Chondrocyte (in vitro differentiated cells): ENCODE measurements around the gene SMPD3. TPM values are rescaled to one million over a fixed set of nuclear protein-coding genes. Genes with fewer than 3 reads are reported as not detected.

Experiments used
- DNase-seq: peaks from one replicate; pipeline ENCODE4 v3.0.0; 2021; ENCODE audit warnings: mixed read lengths, low spot score
- H3K27ac Mint-ChIP-seq: one replicate; pipeline ENCODE4 v1.8.0; 2021; ENCODE audit warnings: mild to moderate bottlenecking, moderate library complexity, mixed read lengths; ENCODE audit not compliant: unreplicated experiment
- H3K27me3 Mint-ChIP-seq: 2 replicates; pipeline ENCODE4 v1.8.0; 2021; ENCODE audit warnings: low read depth, mixed read lengths
- H3K36me3 Mint-ChIP-seq: 2 replicates; pipeline ENCODE4 v1.8.0; 2021; ENCODE audit warnings: low read depth, mixed read lengths
- H3K4me1 Mint-ChIP-seq: 2 replicates; pipeline ENCODE4 v1.8.0; 2021; ENCODE audit warnings: low read depth, mild to moderate bottlenecking, mixed read lengths
- H3K4me3 Mint-ChIP-seq: one replicate; pipeline ENCODE4 v1.8.0; 2021; ENCODE audit warnings: mild to moderate bottlenecking, moderate library complexity, mixed read lengths; ENCODE audit not compliant: unreplicated experiment
- H3K9me3 Mint-ChIP-seq: 2 replicates; pipeline ENCODE4 v1.8.0; 2021; ENCODE audit warnings: low read depth, mixed read lengths
- CTCF ChIP-seq: fragments of 200-600 bp; sonication (generic); IDR thresholded peaks from 2 replicates; pipeline ENCODE4 v1.5.0; 2021; ENCODE audit warnings: antibody characterized with exemption, mild to moderate bottlenecking, moderate library complexity
- total RNA-seq: library from RNA; stranded (reverse); gene quantifications from 3 replicates; pipeline ENCODE4 v1.2.1, GENCODE V29; 2021

Gene SMPD3
- total RNA-seq, 1 donor from 2014 or later: not detected

- no peak for TF ChIP-seq CTCF
- Mint-ChIP-seq H3K9me3 (no peaks in the 10 kb centered on the region), H3K36me3 (peaks cover 41% of the 10 kb centered on the region), H3K4me1 (peaks cover 6% of the 10 kb centered on the region), H3K4me3 (no peak overlapping the region), H3K27ac (no peak overlapping the region), H3K27me3 (no peaks in the 10 kb centered on the region)
- DNase-seq: no peak
These were observed 109.8 kb downstream of the SMPD3 start for GRCh38 chr16:68338326-68339119.

GRCh38 chr16:68335175-68335574, 113.1 kb downstream of the SMPD3 start:
- TF ChIP-seq CTCF: no peak
- DNase-seq: no peak
- H3K4me3 Mint-ChIP-seq: no peak overlapping the region
- no peaks in the 10 kb centered on the region for H3K27me3 Mint-ChIP-seq
- no peak overlapping the region for H3K27ac Mint-ChIP-seq
- peaks cover 18% of the 10 kb centered on the region for H3K4me1 Mint-ChIP-seq
- no peaks in the 10 kb centered on the region for H3K9me3 Mint-ChIP-seq
- peaks cover 28% of the 10 kb centered on the region for H3K36me3 Mint-ChIP-seq

- TF ChIP-seq CTCF: no peak
- Mint-ChIP-seq H3K4me1 (peaks cover 23% of the 10 kb centered on the region), H3K36me3 (peaks cover 15% of the 10 kb centered on the region), H3K27me3 (no peaks in the 10 kb centered on the region), H3K4me3 (no peak overlapping the region), H3K27ac (peak overlapping the region; percentile 80), H3K9me3 (no peaks in the 10 kb centered on the region)
- no peak for DNase-seq
These were observed 115.7 kb downstream of the SMPD3 start for GRCh38 chr16:68332411-68333121.

- TF ChIP-seq CTCF: no peak
- no peak for DNase-seq
These were observed 116.4 kb downstream of the SMPD3 start for GRCh38 chr16:68331879-68332410.

GRCh38 chr16:68328860-68329390, 119.4 kb downstream of the SMPD3 start:
- Mint-ChIP-seq H3K36me3 (peaks cover 8% of the 10 kb centered on the region), H3K4me1 (peaks cover 18% of the 10 kb centered on the region), H3K9me3 (no peaks in the 10 kb centered on the region), H3K27me3 (no peaks in the 10 kb centered on the region), H3K27ac (no peak overlapping the region), H3K4me3 (no peak overlapping the region)
- DNase-seq: no peak
- TF ChIP-seq CTCF: peak; percentile 55

More at GRCh38 chr16:68331879-68332410, 116.4 kb downstream of the SMPD3 start:
- no peaks in the 10 kb centered on the region for H3K27me3 Mint-ChIP-seq
- H3K36me3 Mint-ChIP-seq: peaks cover 11% of the 10 kb centered on the region
- H3K9me3 Mint-ChIP-seq: no peaks in the 10 kb centered on the region
- peaks cover 23% of the 10 kb centered on the region for H3K4me1 Mint-ChIP-seq
- H3K4me3 Mint-ChIP-seq: no peak overlapping the region
- H3K27ac Mint-ChIP-seq: peak overlapping the region; percentile 80
